Endothelial cell (in vitro differentiated cells): Measurements from ENCODE around the gene GJC3. TPM values are rescaled to one million over a fixed set of nuclear protein-coding genes. Genes with fewer than 3 reads are reported as not detected.

Experiments
- DNase-seq: peaks from one replicate; pipeline ENCODE4 v3.0.0; 2021; ENCODE audit warnings: low spot score
- H3K27ac Mint-ChIP-seq: one replicate; pipeline ENCODE4 v1.8.0; 2021; ENCODE audit warnings: mixed read lengths, inconsistent platforms; ENCODE audit not compliant: unreplicated experiment
- H3K27me3 Mint-ChIP-seq: one replicate; pipeline ENCODE4 v1.8.0; 2021; ENCODE audit warnings: mild to moderate bottlenecking, moderate library complexity, mixed read lengths, inconsistent platforms; ENCODE audit not compliant: unreplicated experiment
- H3K36me3 Mint-ChIP-seq: one replicate; pipeline ENCODE4 v1.8.0; 2021; ENCODE audit warnings: mild to moderate bottlenecking, low read depth, mixed read lengths, inconsistent platforms; ENCODE audit not compliant: unreplicated experiment
- H3K4me1 Mint-ChIP-seq: one replicate; pipeline ENCODE4 v1.8.0; 2021; ENCODE audit warnings: mild to moderate bottlenecking, mixed read lengths, inconsistent platforms; ENCODE audit not compliant: unreplicated experiment
- H3K4me3 Mint-ChIP-seq: one replicate; pipeline ENCODE4 v1.8.0; 2021; ENCODE audit warnings: mild to moderate bottlenecking, mixed read lengths, inconsistent platforms; ENCODE audit not compliant: unreplicated experiment
- H3K9me3 Mint-ChIP-seq: one replicate; pipeline ENCODE4 v1.8.0; 2021; ENCODE audit warnings: mixed read lengths, inconsistent platforms; ENCODE audit not compliant: unreplicated experiment
- CTCF ChIP-seq: fragments of 200-600 bp; sonication (generic); IDR thresholded peaks from one replicate; pipeline ENCODE4 v1.5.0; 2021; ENCODE audit warnings: antibody characterized with exemption; ENCODE audit not compliant: unreplicated experiment
- total RNA-seq: library from RNA; stranded (reverse); fragmentation: NEBNext Ultra II Directional; extraction: Animal tissue kit (Norgen Biotek cat#: 25700); gene quantifications from one replicate; pipeline ENCODE4 v1.2.1, GENCODE V29; 2021; ENCODE audit not compliant: unreplicated experiment

GJC3 gene
- total RNA-seq, 1 donor from 2014 or later = 1.8 TPM

- Mint-ChIP-seq H3K9me3 (peaks cover 4% of the 10 kb centered on the region), H3K4me1 (peaks cover 6% of the 10 kb centered on the region), H3K27ac (peak overlapping the region; percentile 54), H3K4me3 (peak overlapping the region; percentile 88), H3K27me3 (peaks cover 6% of the 10 kb centered on the region), H3K36me3 (peaks cover 20% of the 10 kb centered on the region)
- no peak for DNase-seq
- TF ChIP-seq CTCF = no peak
Observed at GRCh38 chr7:99919814-99920112, 9.7 kb downstream of the GJC3 start.

- TF ChIP-seq CTCF = no peak
- Mint-ChIP-seq H3K27ac (peak within 1 kb of the TSS; percentile 54), H3K4me1 (peaks cover 6% of the 10 kb centered on the region), H3K4me3 (peak within 1 kb of the TSS; percentile 88), H3K9me3 (peaks cover 4% of the 10 kb centered on the region), H3K36me3 (peaks cover 20% of the 10 kb centered on the region), H3K27me3 (peaks cover 6% of the 10 kb centered on the region)
- peak; percentile 13 for DNase-seq
Observed at GRCh38 chr7:99918959-99919813, 10.2 kb downstream of the GJC3 start, which contains the start of gene TRIM4. Gene TRIM4 (minus strand): TSS chr7:99919530. CDS start chr7:99919401, 129 bp downstream.

GRCh38 chr7:99910976-99911375 is 18.4 kb downstream of the GJC3 start:
- Mint-ChIP-seq H3K36me3 (no peaks in the 10 kb centered on the region), H3K27ac (no peak overlapping the region)
- DNase-seq = no peak

GRCh38 chr7:99901581-99901980 is 27.8 kb downstream of the GJC3 start:
- Mint-ChIP-seq H3K4me1 (no peaks in the 10 kb centered on the region), H3K9me3 (no peaks in the 10 kb centered on the region), H3K4me3 (no peak overlapping the region), H3K27me3 (no peaks in the 10 kb centered on the region), H3K36me3 (no peaks in the 10 kb centered on the region), H3K27ac (no peak overlapping the region)
- no peak for DNase-seq
- TF ChIP-seq CTCF = no peak

More at GRCh38 chr7:99910976-99911375, 18.4 kb downstream of the GJC3 start:
- no peak overlapping the region for H3K4me3 Mint-ChIP-seq
- no peaks in the 10 kb centered on the region for H3K4me1 Mint-ChIP-seq
- TF ChIP-seq CTCF = no peak
- peaks cover 3% of the 10 kb centered on the region for H3K27me3 Mint-ChIP-seq
- no peaks in the 10 kb centered on the region for H3K9me3 Mint-ChIP-seq

- H3K4me1 Mint-ChIP-seq = no peaks in the 10 kb centered on the region
- H3K4me3 Mint-ChIP-seq = no peak overlapping the region
- no peaks in the 10 kb centered on the region for H3K9me3 Mint-ChIP-seq
- no peak for DNase-seq
- H3K36me3 Mint-ChIP-seq = no peaks in the 10 kb centered on the region
- H3K27ac Mint-ChIP-seq = no peak overlapping the region
- TF ChIP-seq CTCF = no peak
- no peaks in the 10 kb centered on the region for H3K27me3 Mint-ChIP-seq
Observed at GRCh38 chr7:99899830-99900519, 29.4 kb downstream of the GJC3 start.
